Epithelial cell of prostate (primary cell): ENCODE results near the gene KCND2.

ENCODE experiments used
- DNase-seq: peaks from one replicate; pipeline ENCODE4 v3.0.0-alpha.2; 2011; ENCODE audit warnings: low read depth, low spot score
- H3K27ac ChIP-seq: fragments of 450-650 bp; 2 replicates; pipeline ENCODE4 v1.5.1; 2017; ENCODE audit warnings: mild to moderate bottlenecking

Gene KCND2

GRCh38 chr7:120472892-120473291 lies 199.9 kb downstream of the KCND2 start:
- no peak for DNase-seq

GRCh38 chr7:120473352-120473751 lies 200.4 kb downstream of the KCND2 start:
- H3K27ac ChIP-seq: no peak overlapping the region
- DNase-seq: no peak

More at GRCh38 chr7:120472892-120473291, 199.9 kb downstream of the KCND2 start:
- no peak overlapping the region for H3K27ac ChIP-seq

DNA sequence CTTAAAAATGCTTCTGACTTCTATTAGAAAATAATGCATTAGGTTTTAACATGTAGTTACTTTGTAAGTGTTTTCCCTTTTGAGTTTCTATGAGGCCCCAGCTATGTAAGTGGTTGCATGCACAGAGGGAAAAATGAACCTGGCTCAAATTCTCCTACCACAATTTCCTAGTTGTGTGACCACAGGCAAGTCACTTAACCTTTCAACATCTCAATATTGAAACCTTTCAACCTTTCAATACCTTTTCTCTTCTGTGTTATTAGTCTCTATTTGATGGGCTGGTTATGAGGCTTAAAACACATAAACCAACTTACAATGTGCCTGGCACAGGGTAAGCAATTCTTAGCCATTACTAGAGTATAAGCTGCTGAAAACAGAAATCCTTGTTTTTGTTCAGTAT lies 203.0 kb downstream of the KCND2 start:
- no peak for DNase-seq
- no peak overlapping the region for H3K27ac ChIP-seq

DNA sequence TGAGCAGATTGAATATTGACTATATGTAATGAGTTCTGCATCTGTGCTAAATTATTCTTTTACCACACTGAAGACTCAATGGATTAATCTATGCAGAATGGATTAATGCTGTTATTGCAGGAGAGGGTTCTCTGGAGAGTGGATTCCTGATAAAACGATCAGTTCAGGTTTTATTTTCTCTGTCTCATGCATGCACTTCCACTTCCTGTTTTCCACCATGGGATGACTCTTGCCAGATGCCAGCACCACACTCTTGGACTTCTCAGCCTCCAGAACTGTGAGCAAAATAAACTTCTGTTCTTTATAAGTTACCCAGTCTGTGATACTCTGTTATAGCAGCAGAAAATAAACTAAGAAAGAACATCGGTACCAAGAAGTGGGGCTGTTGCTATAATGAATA lies 207.5 kb downstream of the KCND2 start:
- H3K27ac ChIP-seq: no peak overlapping the region
- no peak for DNase-seq

GRCh38 chr7:120480930-120481329 lies 208.0 kb downstream of the KCND2 start:
- no peak overlapping the region for H3K27ac ChIP-seq
- DNase-seq: no peak

GRCh38 chr7:120486164-120486563 lies 213.2 kb downstream of the KCND2 start:
- H3K27ac ChIP-seq: no peak overlapping the region
- DNase-seq: no peak

DNA sequence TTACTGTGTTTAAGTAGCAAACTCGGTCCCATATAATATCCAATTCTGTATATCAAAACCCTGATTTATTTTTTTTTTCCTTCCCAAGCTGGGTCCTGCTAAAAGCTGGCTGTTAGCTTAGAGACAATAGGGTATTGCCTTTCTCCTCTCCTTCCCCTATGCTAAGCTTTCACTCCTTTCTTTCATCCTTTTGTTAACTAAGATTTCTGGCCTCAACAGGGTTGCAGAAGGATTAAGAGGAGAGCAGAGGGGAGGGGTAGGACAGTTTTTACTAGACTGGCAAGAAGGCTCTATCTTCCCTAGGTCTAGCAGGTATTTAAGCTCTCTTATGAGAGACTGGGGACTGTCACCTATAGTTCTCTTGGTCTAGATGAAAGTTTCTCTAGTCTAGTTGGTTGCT lies 229.2 kb downstream of the KCND2 start:
- no peak for DNase-seq
- no peak overlapping the region for H3K27ac ChIP-seq

DNA sequence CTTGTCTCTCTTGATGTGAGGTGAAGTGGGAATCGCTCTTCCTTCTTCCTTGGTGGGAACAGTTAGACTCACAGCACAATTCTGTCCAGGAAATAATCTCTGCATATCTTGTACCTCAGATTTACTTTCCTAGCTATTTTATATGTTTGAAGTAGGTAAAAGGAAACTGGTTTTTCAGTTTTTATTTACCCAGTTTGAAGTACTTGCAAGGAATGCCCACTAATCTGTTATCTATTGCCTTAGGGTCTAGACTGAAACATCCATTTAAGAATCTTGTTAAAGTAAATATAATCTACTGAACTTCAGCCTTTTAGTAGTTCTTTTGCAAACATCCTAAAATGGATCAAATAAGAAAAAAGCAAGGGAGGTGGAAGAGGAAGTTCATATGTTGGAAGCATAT lies 229.8 kb downstream of the KCND2 start:
- no peak for DNase-seq

GRCh38 chr7:120504386-120504785 lies 231.4 kb downstream of the KCND2 start:
- no peak overlapping the region for H3K27ac ChIP-seq
- DNase-seq: no peak

More for the DNA sequence above, 229.8 kb downstream of the KCND2 start:
- H3K27ac ChIP-seq: no peak overlapping the region

- no peak for DNase-seq
- H3K27ac ChIP-seq: no peak overlapping the region
Measured at GRCh38 chr7:120505770-120506169, 232.8 kb downstream of the KCND2 start.

DNA sequence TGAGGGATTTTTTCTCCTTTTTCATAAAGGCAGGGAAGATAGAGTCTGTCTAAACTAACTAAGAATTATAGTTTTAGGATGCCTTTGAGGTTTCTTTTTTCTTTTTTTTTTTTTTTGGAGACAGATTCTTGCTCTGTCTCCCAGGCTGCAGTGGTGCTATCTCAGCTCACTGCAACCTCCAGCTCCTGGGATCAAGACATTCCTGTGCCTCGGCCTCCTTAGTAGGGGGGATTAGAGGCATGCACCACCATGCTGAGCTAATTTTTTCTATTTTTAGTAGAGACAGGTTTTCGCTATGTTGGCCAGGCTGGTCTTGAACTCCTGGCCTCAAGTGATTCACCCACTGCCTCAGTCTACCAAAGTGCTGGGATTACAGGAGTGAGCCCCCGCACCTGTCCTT lies 239.7 kb downstream of the KCND2 start:
- H3K27ac ChIP-seq: no peak overlapping the region
- no peak for DNase-seq

GRCh38 chr7:120519224-120519623 lies 246.2 kb downstream of the KCND2 start:
- no peak overlapping the region for H3K27ac ChIP-seq
- no peak for DNase-seq

DNA sequence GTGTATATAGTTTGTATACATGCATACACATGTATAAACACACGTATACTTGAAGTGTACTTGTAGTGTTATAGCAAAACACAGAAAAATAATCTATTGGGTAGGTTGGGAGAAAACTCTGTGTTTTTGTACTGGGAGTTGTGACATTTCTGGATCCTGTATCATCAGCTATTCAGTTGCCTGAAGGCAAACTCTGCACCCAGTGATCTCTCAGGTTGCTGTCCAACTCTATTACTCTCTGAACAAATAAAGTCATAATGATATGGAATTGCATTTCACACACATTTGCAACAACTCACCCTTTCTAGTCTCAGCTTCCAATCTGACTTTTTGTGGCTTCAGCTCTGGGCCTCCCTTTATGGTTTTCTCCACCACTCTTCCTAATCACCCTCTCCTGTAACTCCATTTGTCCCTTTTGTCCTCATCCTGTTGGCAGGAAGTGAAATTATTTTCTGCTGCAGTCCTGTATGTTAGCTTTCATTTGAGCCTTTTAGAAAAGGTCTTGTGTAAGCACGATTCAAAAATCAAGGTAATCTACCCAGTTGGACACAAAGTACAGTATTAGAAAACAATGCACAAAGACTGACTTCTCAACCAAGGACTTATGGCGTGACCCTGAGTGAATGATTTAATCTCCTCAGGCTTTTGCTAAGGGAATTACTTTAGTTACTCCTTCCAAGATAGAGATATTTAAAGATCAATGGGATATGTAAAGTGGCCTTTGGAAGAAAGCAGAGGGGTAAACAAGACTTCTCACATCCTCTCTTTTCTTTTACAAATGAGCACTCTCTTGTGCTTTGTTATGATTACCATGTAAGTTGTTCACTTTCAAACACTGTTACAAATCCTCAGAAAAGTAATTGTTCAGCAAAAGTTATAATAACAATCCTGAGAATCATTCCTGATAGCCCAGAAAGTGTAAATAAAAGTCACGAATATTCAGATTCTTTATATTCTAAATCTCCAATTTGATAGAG lies 249.1 kb downstream of the KCND2 start:
- no peak for DNase-seq
- no peak overlapping the region for H3K27ac ChIP-seq

GRCh38 chr7:120523985-120524384 lies 251.0 kb downstream of the KCND2 start:
- no peak for DNase-seq
- no peak overlapping the region for H3K27ac ChIP-seq

DNA sequence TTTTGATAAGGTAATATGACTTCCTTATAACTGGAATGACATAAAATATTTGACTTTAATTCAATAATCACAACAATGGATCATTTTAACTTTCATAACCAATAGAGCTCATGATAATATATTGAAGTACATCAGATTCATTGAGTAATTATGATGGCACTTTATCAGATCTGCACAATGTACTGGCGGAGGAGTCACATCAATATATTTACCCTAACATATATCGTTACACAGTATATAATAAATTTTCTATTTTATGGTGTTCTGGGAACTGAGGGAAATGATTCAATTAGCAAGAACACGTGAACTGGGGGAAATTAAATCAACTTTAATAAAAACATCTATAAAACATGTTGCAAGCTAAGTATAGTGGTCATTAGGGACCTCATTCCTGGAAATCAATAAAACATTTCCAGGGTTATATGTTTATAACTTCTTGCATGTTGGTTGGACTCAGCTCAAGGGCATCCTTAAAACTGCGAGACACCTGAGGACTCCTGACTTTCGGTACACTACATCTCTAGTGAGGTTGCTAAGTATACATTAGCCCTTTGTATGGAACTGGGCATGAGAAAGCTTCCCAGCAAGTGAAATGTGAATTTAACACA lies 254.0 kb downstream of the KCND2 start:
- H3K27ac ChIP-seq: no peak overlapping the region
- no peak for DNase-seq

GRCh38 chr7:120529736-120530135 lies 256.8 kb downstream of the KCND2 start:
- DNase-seq: no peak
- H3K27ac ChIP-seq: no peak overlapping the region

DNA sequence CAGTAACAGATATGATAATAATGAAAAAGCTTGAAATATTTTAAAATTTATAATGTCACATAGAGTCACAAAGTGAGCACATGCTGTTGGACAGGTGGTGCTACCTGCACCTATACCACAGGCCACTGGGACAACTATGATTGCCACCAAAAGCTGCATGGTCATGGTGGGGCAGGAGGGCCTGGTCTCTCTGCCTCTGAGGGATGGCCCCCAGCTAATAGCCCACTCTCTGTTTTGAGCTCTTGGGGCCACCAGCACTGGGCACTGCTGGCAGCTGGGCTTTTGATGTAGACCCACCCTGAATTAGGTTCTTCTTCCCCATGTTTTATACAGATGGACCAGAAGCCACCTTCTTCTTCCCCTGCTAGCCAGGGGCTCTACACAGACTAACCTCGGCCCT lies 265.4 kb downstream of the KCND2 start:
- H3K27ac ChIP-seq: no peak overlapping the region
- DNase-seq: no peak

DNA sequence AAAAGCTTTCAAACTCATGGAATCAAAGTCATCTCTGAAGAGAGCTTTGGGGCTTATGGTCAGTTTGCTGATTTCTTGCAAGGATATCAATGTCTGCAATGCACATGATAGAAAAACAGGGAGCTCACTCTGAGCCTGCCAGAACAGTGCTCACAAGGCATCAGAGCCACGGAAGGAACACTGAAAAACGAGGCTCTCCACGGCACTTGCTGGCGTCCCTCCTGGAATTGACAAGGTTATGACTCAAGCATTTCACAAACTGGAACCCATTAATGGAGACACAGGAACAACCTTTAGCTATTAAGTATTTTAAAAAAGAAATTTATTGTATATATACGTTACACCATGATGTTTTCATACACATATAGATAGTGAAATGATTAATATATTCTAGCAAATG lies 266.3 kb downstream of the KCND2 start:
- no peak overlapping the region for H3K27ac ChIP-seq
- no peak for DNase-seq

DNA sequence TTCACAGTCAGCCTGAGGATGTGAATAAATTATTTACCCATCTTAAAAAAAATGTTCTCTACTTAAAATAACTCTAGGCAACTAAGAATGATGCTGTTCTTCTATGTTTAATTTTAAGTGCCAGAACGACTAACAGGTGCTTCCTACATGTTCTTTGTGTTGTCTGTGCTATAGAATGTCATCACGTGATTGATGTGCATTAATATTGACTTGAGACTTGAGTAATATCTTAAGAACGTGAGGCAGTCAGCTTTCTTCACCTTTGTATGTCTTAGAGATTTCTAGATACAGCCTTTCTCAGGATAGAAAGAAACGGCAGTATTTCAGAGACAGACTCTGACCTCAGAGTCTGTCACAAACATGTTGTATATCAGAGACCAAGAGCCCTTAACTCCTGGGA lies 274.6 kb downstream of the KCND2 start:
- no peak for DNase-seq
- H3K27ac ChIP-seq: no peak overlapping the region

GRCh38 chr7:120550494-120551048 lies 277.6 kb downstream of the KCND2 start:
- DNase-seq: no peak
- H3K27ac ChIP-seq: no peak overlapping the region

- DNase-seq: no peak
- no peak overlapping the region for H3K27ac ChIP-seq
Measured at GRCh38 chr7:120553491-120553890, 280.5 kb downstream of the KCND2 start.
